HL-60 (cell line): ENCODE data around the gene BCL2.

Source experiments
- DNase-seq, 2 experiments: peaks; one replicate each; pipeline ENCODE4 v3.0.0-alpha.2; 2010 to 2020; ENCODE audit warnings: low read depth in 1 of 2, low spot score in 1 of 2
- H3K27ac ChIP-seq: fragments of 250-450 bp; sonication (Bioruptor Pico); replicated peaks from 2 replicates; pipeline ENCODE4 v1.5.1; 2020; ENCODE audit warnings: mild to moderate bottlenecking, moderate library complexity
- H3K27me3 ChIP-seq: fragments of 250-450 bp; sonication (Bioruptor Pico); 2 replicates; pipeline ENCODE4 v1.5.1; 2021; ENCODE audit warnings: mild to moderate bottlenecking, moderate library complexity; ENCODE audit not compliant: insufficient read depth, poor library complexity, severe bottlenecking
- H3K4me3 ChIP-seq: replicated peaks from 2 replicates; pipeline ENCODE4 v1.5.1; 2011; ENCODE audit warnings: mild to moderate bottlenecking, control low read depth, low read length; ENCODE audit not compliant: insufficient read depth
- CTCF ChIP-seq: IDR thresholded peaks from one replicate; pipeline ENCODE4 v1.5.1; 2011; ENCODE audit warnings: low read length, control low read depth, inconsistent platforms; ENCODE audit not compliant: insufficient read depth
- GABPA ChIP-seq: IDR thresholded peaks from 2 replicates; pipeline ENCODE4 v1.6.1; 2012; ENCODE audit warnings: low read depth
- POLR2AphosphoS5 ChIP-seq: IDR thresholded peaks from 2 replicates; pipeline ENCODE4 v1.6.1; 2012; ENCODE audit warnings: low read depth
- SPI1 ChIP-seq: IDR thresholded peaks from 2 replicates; pipeline ENCODE4 v1.6.1; 2012; ENCODE audit warnings: low read depth, mild to moderate bottlenecking, borderline replicate concordance
- TF ChIP-seq, protein P1 (sequence below): IDR thresholded peaks from 2 replicates; pipeline ENCODE4 v1.6.1; 2012; ENCODE audit warnings: low read depth; ENCODE audit not compliant: insufficient replicate concordance

BCL2 gene

GRCh38 chr18:63082366-63083019 lies 237.1 kb downstream of the BCL2 start:
- no peak overlapping the region for H3K4me3 ChIP-seq
- no peak for DNase-seq
- TF ChIP-seq SPI1 (no peak), CTCF (no peak), POLR2AphosphoS5 (no peak), GABPA (no peak)
- TF ChIP-seq, protein P1, sequence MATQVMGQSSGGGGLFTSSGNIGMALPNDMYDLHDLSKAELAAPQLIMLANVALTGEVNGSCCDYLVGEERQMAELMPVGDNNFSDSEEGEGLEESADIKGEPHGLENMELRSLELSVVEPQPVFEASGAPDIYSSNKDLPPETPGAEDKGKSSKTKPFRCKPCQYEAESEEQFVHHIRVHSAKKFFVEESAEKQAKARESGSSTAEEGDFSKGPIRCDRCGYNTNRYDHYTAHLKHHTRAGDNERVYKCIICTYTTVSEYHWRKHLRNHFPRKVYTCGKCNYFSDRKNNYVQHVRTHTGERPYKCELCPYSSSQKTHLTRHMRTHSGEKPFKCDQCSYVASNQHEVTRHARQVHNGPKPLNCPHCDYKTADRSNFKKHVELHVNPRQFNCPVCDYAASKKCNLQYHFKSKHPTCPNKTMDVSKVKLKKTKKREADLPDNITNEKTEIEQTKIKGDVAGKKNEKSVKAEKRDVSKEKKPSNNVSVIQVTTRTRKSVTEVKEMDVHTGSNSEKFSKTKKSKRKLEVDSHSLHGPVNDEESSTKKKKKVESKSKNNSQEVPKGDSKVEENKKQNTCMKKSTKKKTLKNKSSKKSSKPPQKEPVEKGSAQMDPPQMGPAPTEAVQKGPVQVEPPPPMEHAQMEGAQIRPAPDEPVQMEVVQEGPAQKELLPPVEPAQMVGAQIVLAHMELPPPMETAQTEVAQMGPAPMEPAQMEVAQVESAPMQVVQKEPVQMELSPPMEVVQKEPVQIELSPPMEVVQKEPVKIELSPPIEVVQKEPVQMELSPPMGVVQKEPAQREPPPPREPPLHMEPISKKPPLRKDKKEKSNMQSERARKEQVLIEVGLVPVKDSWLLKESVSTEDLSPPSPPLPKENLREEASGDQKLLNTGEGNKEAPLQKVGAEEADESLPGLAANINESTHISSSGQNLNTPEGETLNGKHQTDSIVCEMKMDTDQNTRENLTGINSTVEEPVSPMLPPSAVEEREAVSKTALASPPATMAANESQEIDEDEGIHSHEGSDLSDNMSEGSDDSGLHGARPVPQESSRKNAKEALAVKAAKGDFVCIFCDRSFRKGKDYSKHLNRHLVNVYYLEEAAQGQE: no peak
- no peak overlapping the region for H3K27ac ChIP-seq
- H3K27me3 ChIP-seq: no peaks in the 10 kb centered on the region

DNA sequence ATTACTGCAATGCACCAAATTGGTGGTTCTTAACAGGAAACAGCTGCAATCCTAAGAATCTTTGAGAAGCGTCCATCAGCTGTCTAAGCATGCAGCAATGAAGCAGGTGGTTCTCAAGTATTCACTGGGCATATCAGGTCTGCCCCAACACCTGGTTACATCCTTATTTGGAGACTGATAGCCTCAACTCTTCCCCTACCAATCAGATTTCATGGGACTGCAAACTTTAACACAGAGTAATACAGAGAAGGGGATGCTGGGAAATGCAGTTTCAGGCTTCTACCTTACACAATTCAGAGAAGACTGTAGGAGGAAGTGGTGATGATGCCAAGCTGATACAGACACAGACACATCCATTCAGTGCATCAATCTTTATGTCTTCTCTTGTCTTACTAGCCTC lies 240.5 kb downstream of the BCL2 start:
- TF ChIP-seq CTCF (no peak), POLR2AphosphoS5 (peak; percentile 53; the same call in 1 of the 2 replicates), SPI1 (peak; percentile 91), GABPA (no peak)
- TF ChIP-seq, protein P1: no peak
- Histone ChIP-seq H3K27me3 (no peaks in the 10 kb centered on the region), H3K27ac (no peak overlapping the region), H3K4me3 (no peak overlapping the region)
- DNase-seq: peak; percentile 79 to 82

DNA sequence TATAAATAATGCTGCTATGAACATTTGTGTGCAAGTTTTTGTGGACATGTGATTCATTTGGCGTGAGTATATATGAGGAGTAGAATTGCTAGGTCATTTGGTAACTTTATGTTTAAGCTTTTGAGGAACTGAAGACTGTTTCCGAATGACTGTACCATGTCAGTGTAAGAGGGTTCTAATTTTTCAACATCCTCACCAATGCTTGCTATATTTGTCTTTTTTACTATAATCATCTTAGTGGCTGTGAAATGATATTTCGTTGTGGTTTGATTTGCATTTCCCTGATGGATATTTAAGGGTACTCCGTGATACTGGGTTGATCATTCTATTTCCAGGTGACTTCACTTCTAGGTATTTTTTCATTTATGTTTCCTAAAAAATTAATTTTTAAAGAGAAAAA lies 241.1 kb downstream of the BCL2 start:
- Histone ChIP-seq H3K27ac (peak overlapping the region; percentile 1; the same call in 1 of the 2 replicates), H3K27me3 (no peaks in the 10 kb centered on the region), H3K4me3 (no peak overlapping the region)
- DNase-seq: no peak
- TF ChIP-seq, protein P1: no peak
- TF ChIP-seq SPI1: peak; percentile 66
- no peak for TF ChIP-seq POLR2AphosphoS5
- TF ChIP-seq CTCF: no peak
